ENCODE data around the gene PIP5K1B.

DNA sequence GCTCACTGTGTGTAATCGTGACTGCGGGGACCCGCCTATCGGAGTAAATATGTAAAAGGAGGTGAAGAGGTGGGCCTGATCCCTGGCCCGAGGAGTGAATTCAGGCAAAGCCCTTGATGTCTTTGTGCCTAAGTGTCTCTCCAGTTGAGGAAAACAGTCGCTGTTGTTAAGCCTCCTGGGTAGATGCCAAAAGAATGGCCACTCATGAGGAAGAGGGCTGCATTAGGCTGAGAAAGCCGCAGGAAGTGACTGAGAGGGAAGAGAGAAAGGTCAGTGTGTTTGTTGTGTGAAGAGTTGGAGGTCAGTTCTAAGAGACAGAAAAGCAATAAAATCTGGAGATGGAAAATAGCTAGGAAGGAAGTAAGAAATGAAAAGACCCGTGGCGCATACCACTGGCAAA, 35.8 kb upstream of the PIP5K1B start:
- TF ChIP-seq, protein P1, sequence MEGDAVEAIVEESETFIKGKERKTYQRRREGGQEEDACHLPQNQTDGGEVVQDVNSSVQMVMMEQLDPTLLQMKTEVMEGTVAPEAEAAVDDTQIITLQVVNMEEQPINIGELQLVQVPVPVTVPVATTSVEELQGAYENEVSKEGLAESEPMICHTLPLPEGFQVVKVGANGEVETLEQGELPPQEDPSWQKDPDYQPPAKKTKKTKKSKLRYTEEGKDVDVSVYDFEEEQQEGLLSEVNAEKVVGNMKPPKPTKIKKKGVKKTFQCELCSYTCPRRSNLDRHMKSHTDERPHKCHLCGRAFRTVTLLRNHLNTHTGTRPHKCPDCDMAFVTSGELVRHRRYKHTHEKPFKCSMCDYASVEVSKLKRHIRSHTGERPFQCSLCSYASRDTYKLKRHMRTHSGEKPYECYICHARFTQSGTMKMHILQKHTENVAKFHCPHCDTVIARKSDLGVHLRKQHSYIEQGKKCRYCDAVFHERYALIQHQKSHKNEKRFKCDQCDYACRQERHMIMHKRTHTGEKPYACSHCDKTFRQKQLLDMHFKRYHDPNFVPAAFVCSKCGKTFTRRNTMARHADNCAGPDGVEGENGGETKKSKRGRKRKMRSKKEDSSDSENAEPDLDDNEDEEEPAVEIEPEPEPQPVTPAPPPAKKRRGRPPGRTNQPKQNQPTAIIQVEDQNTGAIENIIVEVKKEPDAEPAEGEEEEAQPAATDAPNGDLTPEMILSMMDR (IDR thresholded peaks at IDR 0.05; ENCODE audit: low read length) = no peak
- no peak for TF ChIP-seq EZH2 (optimal IDR thresholded peaks at IDR 0.05; ENCODE audit: low read depth, low read length)

Data from MM.1S (cell line).